DMS 273 treated with DMSO at 0.1 percent for 48 hours (cell line): ENCODE results near the gene CSMD2.

ENCODE experiments used
- DNase-seq: peaks from one replicate; lab custom pipeline; 2025; lab: John Stamatoyannopoulos, UW

Gene CSMD2

GRCh38 chr1:33960188-33960895 lies 204.7 kb downstream of the CSMD2 start:
- DNase-seq = no peak

- DNase-seq = no peak
These were observed 207.2 kb downstream of the CSMD2 start for GRCh38 chr1:33957854-33958253.

- no peak for DNase-seq
These were observed 209.9 kb downstream of the CSMD2 start for GRCh38 chr1:33955096-33955495.

GRCh38 chr1:33949570-33949969 lies 215.5 kb downstream of the CSMD2 start:
- DNase-seq = no peak

- DNase-seq = no peak
These were observed 216.7 kb downstream of the CSMD2 start for GRCh38 chr1:33948291-33948690.

- DNase-seq = no peak
These were observed 218.2 kb downstream of the CSMD2 start for GRCh38 chr1:33946836-33947235.

- no peak for DNase-seq
These were observed 220.2 kb downstream of the CSMD2 start for GRCh38 chr1:33944846-33945245.

- DNase-seq = no peak
These were observed 221.1 kb downstream of the CSMD2 start for GRCh38 chr1:33943978-33944377.

GRCh38 chr1:33932871-33933270 lies 232.2 kb downstream of the CSMD2 start:
- no peak for DNase-seq

GRCh38 chr1:33931111-33931475 lies 233.9 kb downstream of the CSMD2 start:
- no peak for DNase-seq

- no peak for DNase-seq
These were observed 234.5 kb downstream of the CSMD2 start for GRCh38 chr1:33930346-33931110.

GRCh38 chr1:33928251-33928650 lies 236.8 kb downstream of the CSMD2 start:
- no peak for DNase-seq

GRCh38 chr1:33927721-33928120 lies 237.3 kb downstream of the CSMD2 start:
- no peak for DNase-seq

- DNase-seq = no peak
These were observed 239.4 kb downstream of the CSMD2 start for GRCh38 chr1:33925586-33925985.

- DNase-seq = no peak
These were observed 243.7 kb downstream of the CSMD2 start for GRCh38 chr1:33921281-33921680.

- DNase-seq = no peak
These were observed 246.7 kb downstream of the CSMD2 start for GRCh38 chr1:33918368-33918767.

GRCh38 chr1:33916786-33917185 lies 248.2 kb downstream of the CSMD2 start:
- DNase-seq = no peak

- no peak for DNase-seq
These were observed 250.5 kb downstream of the CSMD2 start for GRCh38 chr1:33914531-33914930.

- no peak for DNase-seq
These were observed 256.6 kb downstream of the CSMD2 start for GRCh38 chr1:33908324-33908956.

GRCh38 chr1:33906156-33906555 lies 258.9 kb downstream of the CSMD2 start:
- no peak for DNase-seq

GRCh38 chr1:33905241-33905640 lies 259.8 kb downstream of the CSMD2 start:
- no peak for DNase-seq

GRCh38 chr1:33903210-33903589 lies 261.8 kb downstream of the CSMD2 start:
- DNase-seq = no peak

GRCh38 chr1:33902486-33903209 lies 262.4 kb downstream of the CSMD2 start:
- no peak for DNase-seq
